Stimulated activated CD8-positive, alpha-beta memory T cell treated with anti-CD3 and anti-CD28 coated beads, Interleukin-4, amount 100 ng/mL, for 24 hours (primary cell): ENCODE data around the gene CKS2.
"Not testable (repeated sequence)": the region's sequence is repeated elsewhere in the genome, so short reads cannot be mapped to it uniquely, and the experiment has no call there.

ENCODE experiments used
- DNase-seq: peaks from one replicate; pipeline ENCODE4 v3.0.0-alpha.2; 2020; ENCODE audit warnings: low read depth

The CKS2 gene

GRCh38 chr9:89311346-89312221 is 589 bp downstream of the CKS2 start:
- DNase-seq: no peak

- no peak for DNase-seq
Measured at GRCh38 chr9:89312222-89312571, 1.2 kb downstream of the CKS2 start.

GRCh38 chr9:89313842-89314241 is 2.8 kb downstream of the CKS2 start:
- DNase-seq: no peak

- no peak for DNase-seq
Measured at GRCh38 chr9:89314955-89315354, 4.0 kb downstream of the CKS2 start.

- no peak for DNase-seq
Measured at GRCh38 chr9:89315482-89315881, 4.5 kb downstream of the CKS2 start.

GRCh38 chr9:89317282-89317681 is 6.3 kb downstream of the CKS2 start:
- DNase-seq: no peak

- peak; percentile 91 for DNase-seq
Measured at GRCh38 chr9:89318123-89319014, 7.4 kb downstream of the CKS2 start, which contains the start of gene SECISBP2. SECISBP2 (plus strand) TSS chr9:89318500; CDS start chr9:89318577, 77 bp downstream.

- no peak for DNase-seq
Measured at GRCh38 chr9:89319015-89319905, 8.3 kb downstream of the CKS2 start.

GRCh38 chr9:89323390-89323789 is 12.4 kb downstream of the CKS2 start:
- DNase-seq: no peak

GRCh38 chr9:89325733-89326132 is 14.7 kb downstream of the CKS2 start:
- no peak for DNase-seq

- no peak for DNase-seq
Measured at GRCh38 chr9:89328064-89328463, 17.1 kb downstream of the CKS2 start.

GRCh38 chr9:89329917-89330316 is 18.9 kb downstream of the CKS2 start:
- DNase-seq: no peak

GRCh38 chr9:89330513-89330912 is 19.5 kb downstream of the CKS2 start:
- DNase-seq: no peak

GRCh38 chr9:89339807-89340206 is 28.8 kb downstream of the CKS2 start:
- DNase-seq: no peak

GRCh38 chr9:89340332-89340731 is 29.3 kb downstream of the CKS2 start:
- no peak for DNase-seq

- DNase-seq: no peak
Measured at GRCh38 chr9:89342213-89342612, 31.2 kb downstream of the CKS2 start.

- no peak for DNase-seq
Measured at GRCh38 chr9:89342948-89343347, 32.0 kb downstream of the CKS2 start.

- not testable (repeated sequence) for DNase-seq
Measured at GRCh38 chr9:89343812-89344211, 32.8 kb downstream of the CKS2 start.

GRCh38 chr9:89345476-89345875 is 34.5 kb downstream of the CKS2 start:
- no peak for DNase-seq

- no peak for DNase-seq
Measured at GRCh38 chr9:89346696-89347095, 35.7 kb downstream of the CKS2 start.

- no peak for DNase-seq
Measured at GRCh38 chr9:89347651-89348050, 36.7 kb downstream of the CKS2 start.

- DNase-seq: no peak
Measured at GRCh38 chr9:89349607-89350006, 38.6 kb downstream of the CKS2 start.
